Activated CD4-positive, CD25-positive, alpha-beta regulatory T cell treated with anti-CD3 and anti-CD28 coated beads, Interleukin-2, amount 50 U/mL, for 72 hours (primary cell): ENCODE results near the gene RALGAPB.

Experiments
- DNase-seq: peaks from one replicate; pipeline ENCODE4 v3.0.0; 2021

The RALGAPB gene

GRCh38 chr20:38551056-38551626, 78.5 kb downstream of the RALGAPB start:
- no peak for DNase-seq

GRCh38 chr20:38554986-38555385, 82.3 kb downstream of the RALGAPB start:
- no peak for DNase-seq

GRCh38 chr20:38555395-38555794, 82.8 kb downstream of the RALGAPB start:
- no peak for DNase-seq

GRCh38 chr20:38557174-38557573, 84.5 kb downstream of the RALGAPB start:
- DNase-seq: no peak

GRCh38 chr20:38558596-38559360, 86.1 kb downstream of the RALGAPB start:
- DNase-seq: no peak

- no peak for DNase-seq
These were observed 87.1 kb downstream of the RALGAPB start for GRCh38 chr20:38559764-38560163.

GRCh38 chr20:38563802-38564431, 91.3 kb downstream of the RALGAPB start:
- no peak for DNase-seq

GRCh38 chr20:38564680-38565079, 92.0 kb downstream of the RALGAPB start:
- no peak for DNase-seq

- no peak for DNase-seq
These were observed 93.5 kb downstream of the RALGAPB start for GRCh38 chr20:38566036-38566598.

GRCh38 chr20:38569747-38570525, 97.3 kb downstream of the RALGAPB start:
- DNase-seq: no peak

- no peak for DNase-seq
These were observed 100.8 kb downstream of the RALGAPB start for GRCh38 chr20:38573413-38573812.

- DNase-seq: no peak
These were observed 106.7 kb downstream of the RALGAPB start for GRCh38 chr20:38579219-38579910.

- DNase-seq: no peak
These were observed 107.3 kb downstream of the RALGAPB start for GRCh38 chr20:38579921-38580320.

- no peak for DNase-seq
These were observed 108.4 kb downstream of the RALGAPB start, which contains the start of gene ADIG for GRCh38 chr20:38581013-38581412. TSS of gene ADIG (plus strand) at chr20:38581197. CDS start at chr20:38581251, 54 bp downstream.

GRCh38 chr20:38581830-38582358, 109.3 kb downstream of the RALGAPB start:
- no peak for DNase-seq

GRCh38 chr20:38583306-38583705, 110.7 kb downstream of the RALGAPB start:
- no peak for DNase-seq

- no peak for DNase-seq
These were observed 111.6 kb downstream of the RALGAPB start for GRCh38 chr20:38584099-38584763.

- DNase-seq: no peak
These were observed 112.9 kb downstream of the RALGAPB start for GRCh38 chr20:38585404-38586180.

GRCh38 chr20:38586181-38586525, 113.5 kb downstream of the RALGAPB start:
- DNase-seq: no peak

GRCh38 chr20:38588303-38588702, 115.7 kb downstream of the RALGAPB start:
- DNase-seq: no peak

GRCh38 chr20:38589351-38589750, 116.7 kb downstream of the RALGAPB start:
- no peak for DNase-seq
